Liver (tissue), 9 donors: Measurements from ENCODE around the gene POU3F2. TPM values are rescaled to one million over a fixed set of nuclear protein-coding genes. Genes with fewer than 3 reads are reported as not detected.

Source experiments
- DNase-seq: peaks from one replicate; pipeline ENCODE4 v3.0.0-alpha.2; 2017; ENCODE audit warnings: low spot score
- H3K27ac ChIP-seq, 2 donors: one replicate each; pipeline ENCODE4 v1.7.0; 2013; ENCODE audit warnings: inconsistent platforms in 2 of 2, low read length in 2 of 2, control low read depth in 1 of 2, low read depth in 1 of 2, mild to moderate bottlenecking in 1 of 2
- H3K27me3 ChIP-seq, 4 donors: one replicate each; pipeline versions ENCODE4 v1.6.1 to v1.7.0; 2013; ENCODE audit warnings: low read length in 3 of 4, inconsistent platforms in 1 of 4, mild to moderate bottlenecking in 1 of 4, moderate library complexity in 1 of 4; ENCODE audit not compliant: control insufficient read depth in 4 of 4, insufficient read depth in 4 of 4
- H3K36me3 ChIP-seq, 4 donors: one replicate each; pipeline versions ENCODE4 v1.6.1 to v1.7.0; 2013; ENCODE audit warnings: low read length in 3 of 4, mild to moderate bottlenecking in 3 of 4, low read depth in 1 of 4, moderate library complexity in 1 of 4; ENCODE audit not compliant: control insufficient read depth in 4 of 4, insufficient read depth in 3 of 4
- H3K4me1 ChIP-seq, 4 donors: one replicate each; pipeline versions ENCODE4 v1.6.1 to v1.7.0; 2013; ENCODE audit warnings: low read length in 3 of 4, mild to moderate bottlenecking in 3 of 4, moderate library complexity in 1 of 4; ENCODE audit not compliant: control insufficient read depth in 4 of 4, insufficient read depth in 4 of 4
- H3K4me3 ChIP-seq, 3 donors: one replicate each; pipeline versions ENCODE4 v1.6.1 to v1.7.0; 2013; ENCODE audit warnings: low read length in 3 of 3, control low read depth in 1 of 3, low read depth in 1 of 3, mild to moderate bottlenecking in 1 of 3
- H3K9ac ChIP-seq, 2 donors: one replicate each; pipeline ENCODE4 v1.7.0; 2013; ENCODE audit warnings: low read length in 2 of 2, mild to moderate bottlenecking in 2 of 2, moderate library complexity in 2 of 2, control low read depth in 1 of 2, low read depth in 1 of 2
- H3K9me3 ChIP-seq, 4 donors: one replicate each; pipeline versions ENCODE4 v1.6.1 to v1.7.0; 2013; ENCODE audit warnings: low read length in 3 of 4; ENCODE audit not compliant: control insufficient read depth in 4 of 4
- EGR1 ChIP-seq, 2 donors: IDR thresholded peaks; 2 replicates each; pipeline ENCODE4 v1.6.1; 2016 to 2018; ENCODE audit warnings: antibody characterized with exemption in 2 of 2, low read depth in 2 of 2
- FOXA1 ChIP-seq: IDR thresholded peaks from 2 replicates; pipeline ENCODE4 v1.6.1; 2016; ENCODE audit warnings: antibody characterized with exemption
- FOXA2 ChIP-seq: IDR thresholded peaks from 2 replicates; pipeline ENCODE4 v1.6.1; 2016; ENCODE audit warnings: antibody characterized with exemption
- GABPA ChIP-seq, 2 donors: IDR thresholded peaks in 1 of 2; conservative IDR thresholded peaks in 1 of 2; 2 replicates each; pipeline ENCODE4 v1.6.1; 2016; ENCODE audit warnings: antibody characterized with exemption in 2 of 2, mild to moderate bottlenecking in 1 of 2, moderate library complexity in 1 of 2
- HNF4A ChIP-seq, 2 donors: conservative IDR thresholded peaks; 2 replicates each; pipeline ENCODE4 v1.6.1; 2016; ENCODE audit warnings: antibody characterized with exemption in 2 of 2, mild to moderate bottlenecking in 2 of 2
- HNF4G ChIP-seq: IDR thresholded peaks from 2 replicates; pipeline ENCODE4 v1.6.1; 2016; ENCODE audit warnings: antibody characterized with exemption
- JUND ChIP-seq, 2 donors: IDR thresholded peaks; 2 replicates each; pipeline ENCODE4 v1.6.1; 2016; ENCODE audit warnings: antibody characterized with exemption in 2 of 2
- NR2F2 ChIP-seq: IDR thresholded peaks from 2 replicates; pipeline ENCODE4 v1.6.1; 2016; ENCODE audit warnings: antibody characterized with exemption
- RAD21 ChIP-seq, 2 donors: IDR thresholded peaks; 2 replicates each; pipeline ENCODE4 v1.6.1; 2016; ENCODE audit warnings: antibody characterized with exemption in 2 of 2, mild to moderate bottlenecking in 2 of 2
- RXRA ChIP-seq, 2 donors: IDR thresholded peaks; 2 replicates each; pipeline ENCODE4 v1.6.1; 2017 to 2018; ENCODE audit warnings: antibody characterized with exemption in 2 of 2, mild to moderate bottlenecking in 1 of 2
- SP1 ChIP-seq: IDR thresholded peaks from 2 replicates; pipeline ENCODE4 v1.6.1; 2018; ENCODE audit warnings: antibody characterized with exemption, mild to moderate bottlenecking
- TAF1 ChIP-seq: conservative IDR thresholded peaks from 2 replicates; pipeline ENCODE4 v1.6.1; 2016; ENCODE audit warnings: antibody characterized with exemption, mild to moderate bottlenecking
- YY1 ChIP-seq: IDR thresholded peaks from 2 replicates; pipeline ENCODE4 v1.6.1; 2016; ENCODE audit warnings: antibody characterized with exemption, mild to moderate bottlenecking
- WGBS: extraction: QIAGEN DNeasy Blood & Tissue Kit; methylation state at CpG from one replicate; pipeline ENCODE4 v1.1.7; 2013; 5-methylcytosine and 5-hydroxymethylcytosine counted together
- polyA plus RNA-seq, 2 donors: library from polyadenylated mRNA; stranded (reverse) in 1 of 2; unstranded in 1 of 2; fragments of 200-250 nt in 1 of 2; fragments of >200 nt in 1 of 2; fragmentation: Nextera tagmentation in 1 of 2; extraction: Ambion mirVana in 1 of 2; gene quantifications; one replicate each; pipeline versions ENCODE4 v1.2.1 to v1.2.3, GENCODE V29; 2013 to 2015
- total RNA-seq, 2 donors: library from RNA; depleted of rRNA; stranded (reverse); fragments of >200 nt; gene quantifications; one replicate each; pipeline ENCODE4 v1.2.3, GENCODE V29; 2014
- TF ChIP-seq, protein P1 (sequence below): fragments of 150-350 bp; IDR thresholded peaks from 2 replicates; pipeline ENCODE4 v1.5.1; 2017; ENCODE audit warnings: improper control_type of control experiment, low read depth, low read length; ENCODE audit not compliant: missing input control
- TF ChIP-seq, protein P2 (sequence below): IDR thresholded peaks from 2 replicates; pipeline ENCODE4 v1.6.1; 2016; ENCODE audit warnings: antibody characterized with exemption
- TF ChIP-seq, protein P3 (sequence below): IDR thresholded peaks from 2 replicates; pipeline ENCODE4 v1.6.1; 2016; ENCODE audit warnings: antibody characterized with exemption
- TF ChIP-seq, protein P4 (sequence below): IDR thresholded peaks from 2 replicates; pipeline ENCODE4 v1.6.1; 2016; ENCODE audit warnings: antibody characterized with exemption
- TF ChIP-seq, protein P5 (sequence below): IDR thresholded peaks from 2 replicates; pipeline ENCODE4 v1.6.1; 2016; ENCODE audit warnings: antibody characterized with exemption, mild to moderate bottlenecking
- donor health status: healthy.
- donor health status: healthy.
- donor health status: healthy.
- donor health status: healthy.
- donor health status: healthy.

Gene POU3F2
- total and polyA plus RNA-seq, 4 donors = not detected

DNA sequence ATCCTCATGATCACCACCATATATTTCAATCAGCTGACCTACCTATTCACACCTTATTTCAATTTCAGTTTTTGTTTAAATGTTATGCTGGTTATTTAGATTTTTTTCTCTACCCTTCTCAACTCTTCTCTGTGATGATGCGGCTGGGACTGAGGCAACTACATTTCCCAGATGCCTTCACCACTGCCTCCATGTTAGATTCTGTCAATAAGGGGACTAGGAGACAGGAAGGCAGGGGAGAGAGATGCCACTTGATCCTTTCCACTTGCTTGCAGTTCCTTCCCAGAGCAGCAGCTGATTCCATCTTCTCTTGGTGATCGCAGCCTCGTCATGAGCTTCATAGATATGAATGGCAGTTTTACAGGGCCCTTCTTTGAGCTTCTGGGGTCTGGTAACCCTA, 33.5 kb upstream of the POU3F2 start:
- Histone ChIP-seq H3K9ac (no peak overlapping the region), H3K9me3 (peaks cover 0 to 3% (median under 1%) of the 10 kb centered on the region in 4 donors), H3K27ac (no peak overlapping the region), H3K36me3 (no peaks in the 10 kb centered on the region), H3K4me1 (no peaks in the 10 kb centered on the region), H3K4me3 (no peak overlapping the region), H3K27me3 (peaks cover 0 to 9% (median under 1%) of the 10 kb centered on the region in 4 donors)
- WGBS = 75% methylated on average over 3 of the region's 3 CpGs
- no peak for DNase-seq
- TF ChIP-seq HNF4A (conservative IDR thresholded peaks at IDR 0.05) (no peak), FOXA1 (no peak), GABPA (IDR thresholded peaks at IDR 0.05 in 1 of 2, conservative IDR thresholded peaks at IDR 0.05 in 1 of 2) (no peak), TAF1 (no peak), SP1 (no peak), YY1 (no peak), RXRA (IDR thresholded peaks at IDR 0.05) (no peak), NR2F2 (no peak), HNF4G (no peak), FOXA2 (no peak), RAD21 (IDR thresholded peaks at IDR 0.05) (no peak), JUND (IDR thresholded peaks at IDR 0.05) (no peak), EGR1 (IDR thresholded peaks at IDR 0.05; ENCODE audit: low read depth in 2 of 2) (no peak)
- TF ChIP-seq, protein P1, sequence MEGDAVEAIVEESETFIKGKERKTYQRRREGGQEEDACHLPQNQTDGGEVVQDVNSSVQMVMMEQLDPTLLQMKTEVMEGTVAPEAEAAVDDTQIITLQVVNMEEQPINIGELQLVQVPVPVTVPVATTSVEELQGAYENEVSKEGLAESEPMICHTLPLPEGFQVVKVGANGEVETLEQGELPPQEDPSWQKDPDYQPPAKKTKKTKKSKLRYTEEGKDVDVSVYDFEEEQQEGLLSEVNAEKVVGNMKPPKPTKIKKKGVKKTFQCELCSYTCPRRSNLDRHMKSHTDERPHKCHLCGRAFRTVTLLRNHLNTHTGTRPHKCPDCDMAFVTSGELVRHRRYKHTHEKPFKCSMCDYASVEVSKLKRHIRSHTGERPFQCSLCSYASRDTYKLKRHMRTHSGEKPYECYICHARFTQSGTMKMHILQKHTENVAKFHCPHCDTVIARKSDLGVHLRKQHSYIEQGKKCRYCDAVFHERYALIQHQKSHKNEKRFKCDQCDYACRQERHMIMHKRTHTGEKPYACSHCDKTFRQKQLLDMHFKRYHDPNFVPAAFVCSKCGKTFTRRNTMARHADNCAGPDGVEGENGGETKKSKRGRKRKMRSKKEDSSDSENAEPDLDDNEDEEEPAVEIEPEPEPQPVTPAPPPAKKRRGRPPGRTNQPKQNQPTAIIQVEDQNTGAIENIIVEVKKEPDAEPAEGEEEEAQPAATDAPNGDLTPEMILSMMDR = no peak
- TF ChIP-seq, protein P2, sequence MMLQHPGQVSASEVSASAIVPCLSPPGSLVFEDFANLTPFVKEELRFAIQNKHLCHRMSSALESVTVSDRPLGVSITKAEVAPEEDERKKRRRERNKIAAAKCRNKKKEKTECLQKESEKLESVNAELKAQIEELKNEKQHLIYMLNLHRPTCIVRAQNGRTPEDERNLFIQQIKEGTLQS = no peak
- TF ChIP-seq, protein P3, sequence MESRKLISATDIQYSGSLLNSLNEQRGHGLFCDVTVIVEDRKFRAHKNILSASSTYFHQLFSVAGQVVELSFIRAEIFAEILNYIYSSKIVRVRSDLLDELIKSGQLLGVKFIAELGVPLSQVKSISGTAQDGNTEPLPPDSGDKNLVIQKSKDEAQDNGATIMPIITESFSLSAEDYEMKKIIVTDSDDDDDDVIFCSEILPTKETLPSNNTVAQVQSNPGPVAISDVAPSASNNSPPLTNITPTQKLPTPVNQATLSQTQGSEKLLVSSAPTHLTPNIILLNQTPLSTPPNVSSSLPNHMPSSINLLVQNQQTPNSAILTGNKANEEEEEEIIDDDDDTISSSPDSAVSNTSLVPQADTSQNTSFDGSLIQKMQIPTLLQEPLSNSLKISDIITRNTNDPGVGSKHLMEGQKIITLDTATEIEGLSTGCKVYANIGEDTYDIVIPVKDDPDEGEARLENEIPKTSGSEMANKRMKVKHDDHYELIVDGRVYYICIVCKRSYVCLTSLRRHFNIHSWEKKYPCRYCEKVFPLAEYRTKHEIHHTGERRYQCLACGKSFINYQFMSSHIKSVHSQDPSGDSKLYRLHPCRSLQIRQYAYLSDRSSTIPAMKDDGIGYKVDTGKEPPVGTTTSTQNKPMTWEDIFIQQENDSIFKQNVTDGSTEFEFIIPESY = no peak
- TF ChIP-seq, protein P4, sequence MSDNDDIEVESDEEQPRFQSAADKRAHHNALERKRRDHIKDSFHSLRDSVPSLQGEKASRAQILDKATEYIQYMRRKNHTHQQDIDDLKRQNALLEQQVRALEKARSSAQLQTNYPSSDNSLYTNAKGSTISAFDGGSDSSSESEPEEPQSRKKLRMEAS = no peak
- TF ChIP-seq, protein P5, sequence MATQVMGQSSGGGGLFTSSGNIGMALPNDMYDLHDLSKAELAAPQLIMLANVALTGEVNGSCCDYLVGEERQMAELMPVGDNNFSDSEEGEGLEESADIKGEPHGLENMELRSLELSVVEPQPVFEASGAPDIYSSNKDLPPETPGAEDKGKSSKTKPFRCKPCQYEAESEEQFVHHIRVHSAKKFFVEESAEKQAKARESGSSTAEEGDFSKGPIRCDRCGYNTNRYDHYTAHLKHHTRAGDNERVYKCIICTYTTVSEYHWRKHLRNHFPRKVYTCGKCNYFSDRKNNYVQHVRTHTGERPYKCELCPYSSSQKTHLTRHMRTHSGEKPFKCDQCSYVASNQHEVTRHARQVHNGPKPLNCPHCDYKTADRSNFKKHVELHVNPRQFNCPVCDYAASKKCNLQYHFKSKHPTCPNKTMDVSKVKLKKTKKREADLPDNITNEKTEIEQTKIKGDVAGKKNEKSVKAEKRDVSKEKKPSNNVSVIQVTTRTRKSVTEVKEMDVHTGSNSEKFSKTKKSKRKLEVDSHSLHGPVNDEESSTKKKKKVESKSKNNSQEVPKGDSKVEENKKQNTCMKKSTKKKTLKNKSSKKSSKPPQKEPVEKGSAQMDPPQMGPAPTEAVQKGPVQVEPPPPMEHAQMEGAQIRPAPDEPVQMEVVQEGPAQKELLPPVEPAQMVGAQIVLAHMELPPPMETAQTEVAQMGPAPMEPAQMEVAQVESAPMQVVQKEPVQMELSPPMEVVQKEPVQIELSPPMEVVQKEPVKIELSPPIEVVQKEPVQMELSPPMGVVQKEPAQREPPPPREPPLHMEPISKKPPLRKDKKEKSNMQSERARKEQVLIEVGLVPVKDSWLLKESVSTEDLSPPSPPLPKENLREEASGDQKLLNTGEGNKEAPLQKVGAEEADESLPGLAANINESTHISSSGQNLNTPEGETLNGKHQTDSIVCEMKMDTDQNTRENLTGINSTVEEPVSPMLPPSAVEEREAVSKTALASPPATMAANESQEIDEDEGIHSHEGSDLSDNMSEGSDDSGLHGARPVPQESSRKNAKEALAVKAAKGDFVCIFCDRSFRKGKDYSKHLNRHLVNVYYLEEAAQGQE = no peak
